Activated naive CD4-positive, alpha-beta T cell treated with anti-CD3 and anti-CD28 coated beads, Interleukin-2, amount 50 U/mL, for 72 hours (primary cell): ENCODE results near the gene GRAMD2A. TPM values are rescaled to one million over a fixed set of nuclear protein-coding genes. Genes with fewer than 3 reads are reported as not detected.

Experiments used
- ATAC-seq, 2 donors: fragments of 150-1000 bp; cut with Tn5 transposase; 2 replicates each; pipeline ENCODE4 v1.10.0; 2021; ENCODE audit warnings: mild to moderate bottlenecking in 2 of 2, moderate library complexity in 2 of 2
- DNase-seq, 2 donors: peaks; one replicate each; pipeline ENCODE4 v3.0.0; 2021 to 2022; ENCODE audit warnings: low spot score in 2 of 2
- H3K27ac Mint-ChIP-seq, 2 donors: one replicate each; pipeline ENCODE4 v1.8.0; 2022; ENCODE audit warnings: mild to moderate bottlenecking in 2 of 2, mixed read lengths in 2 of 2
- H3K36me3 Mint-ChIP-seq, 2 donors: one replicate each; pipeline ENCODE4 v1.8.0; 2022; ENCODE audit warnings: mixed read lengths in 2 of 2
- H3K9me3 Mint-ChIP-seq, 2 donors: one replicate each; pipeline ENCODE4 v1.8.0; 2022; ENCODE audit warnings: mixed read lengths in 2 of 2
- total RNA-seq, 2 donors: library from RNA; stranded (reverse); gene quantifications; one replicate each; pipeline ENCODE4 v1.2.3, GENCODE V29; 2022

Gene GRAMD2A
- total RNA-seq, 2 donors from 2014 or later = not detected

- DNase-seq = no peak
- no peak for ATAC-seq
- Mint-ChIP-seq H3K9me3 (no peaks in the 10 kb centered on the region), H3K36me3 (no peaks in the 10 kb centered on the region), H3K27ac (no peak overlapping the region)
These were observed 57.5 kb downstream of the GRAMD2A start for GRCh38 chr15:72140088-72140487.

GRCh38 chr15:72139667-72140066, 57.9 kb downstream of the GRAMD2A start:
- no peak overlapping the region for H3K27ac Mint-ChIP-seq

GRCh38 chr15:72136170-72137051, 61.2 kb downstream of the GRAMD2A start:
- Mint-ChIP-seq H3K9me3 (no peaks in the 10 kb centered on the region), H3K36me3 (no peaks in the 10 kb centered on the region), H3K27ac (no peak overlapping the region)
- no peak for ATAC-seq
- DNase-seq = no peak

More at GRCh38 chr15:72139667-72140066, 57.9 kb downstream of the GRAMD2A start:
- Mint-ChIP-seq H3K9me3 (no peaks in the 10 kb centered on the region), H3K36me3 (no peaks in the 10 kb centered on the region)
- ATAC-seq = no peak
- DNase-seq = no peak

DNA sequence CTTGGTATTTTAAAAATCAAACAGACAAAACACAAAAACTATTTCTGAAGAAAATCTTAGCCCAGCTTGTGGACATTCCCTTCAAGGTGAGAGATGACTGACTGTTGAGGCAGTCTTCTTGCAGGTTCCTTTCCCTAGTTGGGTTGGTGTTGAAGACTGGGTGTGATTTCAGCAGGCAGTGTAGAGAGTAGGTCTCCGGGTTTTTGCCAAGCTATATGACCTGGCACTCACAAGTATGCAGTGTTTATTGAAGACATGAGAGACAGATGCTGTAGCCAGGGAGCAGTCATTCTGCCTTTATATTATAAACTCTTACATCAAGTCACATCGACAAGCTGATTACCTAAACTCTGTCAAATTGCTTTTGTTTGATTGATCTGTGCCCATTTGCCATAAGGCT, 61.9 kb downstream of the GRAMD2A start:
- DNase-seq = no peak
- no peak for ATAC-seq
- no peaks in the 10 kb centered on the region for H3K36me3 Mint-ChIP-seq
- no peaks in the 10 kb centered on the region for H3K9me3 Mint-ChIP-seq
- H3K27ac Mint-ChIP-seq = no peak overlapping the region

GRCh38 chr15:72133211-72133610, 64.4 kb downstream of the GRAMD2A start:
- Mint-ChIP-seq H3K36me3 (no peaks in the 10 kb centered on the region), H3K27ac (no peak overlapping the region), H3K9me3 (no peaks in the 10 kb centered on the region)
- ATAC-seq (no peak), DNase-seq (no peak)

DNA sequence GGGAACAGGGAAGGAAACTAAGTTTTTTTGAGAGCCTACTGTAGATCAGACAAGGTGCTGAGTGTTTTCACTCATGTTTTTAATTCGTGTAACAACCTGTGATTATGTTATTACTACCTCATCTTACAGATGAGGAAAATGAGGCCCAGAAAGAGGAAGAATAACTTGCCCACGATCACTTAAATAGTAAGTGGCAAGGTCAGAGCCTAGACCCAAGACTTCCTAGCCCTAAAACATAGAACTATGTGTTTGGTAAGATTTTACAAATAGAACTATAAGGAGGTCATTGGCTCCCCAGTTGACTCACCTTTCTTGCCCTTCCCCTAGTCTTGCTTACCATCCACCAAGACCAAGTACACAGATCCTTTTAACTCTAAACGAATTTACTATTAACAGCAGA, 65.7 kb downstream of the GRAMD2A start:
- Mint-ChIP-seq H3K27ac (no peak overlapping the region), H3K36me3 (no peaks in the 10 kb centered on the region), H3K9me3 (no peaks in the 10 kb centered on the region)
- ATAC-seq (no peak), DNase-seq (no peak)

GRCh38 chr15:72130272-72130671, 67.3 kb downstream of the GRAMD2A start:
- no peak overlapping the region for H3K27ac Mint-ChIP-seq
- DNase-seq (no peak), ATAC-seq (no peak)
- H3K36me3 Mint-ChIP-seq = no peaks in the 10 kb centered on the region
- no peaks in the 10 kb centered on the region for H3K9me3 Mint-ChIP-seq

- Mint-ChIP-seq H3K36me3 (no peaks in the 10 kb centered on the region), H3K27ac (no peak overlapping the region), H3K9me3 (no peaks in the 10 kb centered on the region)
- DNase-seq (no peak), ATAC-seq (no peak)
These were observed 69.2 kb downstream of the GRAMD2A start for GRCh38 chr15:72128359-72128758.

GRCh38 chr15:72127724-72128322, 69.8 kb downstream of the GRAMD2A start:
- Mint-ChIP-seq H3K9me3 (no peaks in the 10 kb centered on the region), H3K27ac (peak overlapping the region in 1 of 2 donors; percentile 13), H3K36me3 (no peaks in the 10 kb centered on the region)
- DNase-seq (no peak), ATAC-seq (no peak)

GRCh38 chr15:72124218-72124617, 73.4 kb downstream of the GRAMD2A start:
- Mint-ChIP-seq H3K9me3 (no peaks in the 10 kb centered on the region), H3K27ac (no peak overlapping the region), H3K36me3 (no peaks in the 10 kb centered on the region)
- ATAC-seq = no peak
- no peak for DNase-seq

DNA sequence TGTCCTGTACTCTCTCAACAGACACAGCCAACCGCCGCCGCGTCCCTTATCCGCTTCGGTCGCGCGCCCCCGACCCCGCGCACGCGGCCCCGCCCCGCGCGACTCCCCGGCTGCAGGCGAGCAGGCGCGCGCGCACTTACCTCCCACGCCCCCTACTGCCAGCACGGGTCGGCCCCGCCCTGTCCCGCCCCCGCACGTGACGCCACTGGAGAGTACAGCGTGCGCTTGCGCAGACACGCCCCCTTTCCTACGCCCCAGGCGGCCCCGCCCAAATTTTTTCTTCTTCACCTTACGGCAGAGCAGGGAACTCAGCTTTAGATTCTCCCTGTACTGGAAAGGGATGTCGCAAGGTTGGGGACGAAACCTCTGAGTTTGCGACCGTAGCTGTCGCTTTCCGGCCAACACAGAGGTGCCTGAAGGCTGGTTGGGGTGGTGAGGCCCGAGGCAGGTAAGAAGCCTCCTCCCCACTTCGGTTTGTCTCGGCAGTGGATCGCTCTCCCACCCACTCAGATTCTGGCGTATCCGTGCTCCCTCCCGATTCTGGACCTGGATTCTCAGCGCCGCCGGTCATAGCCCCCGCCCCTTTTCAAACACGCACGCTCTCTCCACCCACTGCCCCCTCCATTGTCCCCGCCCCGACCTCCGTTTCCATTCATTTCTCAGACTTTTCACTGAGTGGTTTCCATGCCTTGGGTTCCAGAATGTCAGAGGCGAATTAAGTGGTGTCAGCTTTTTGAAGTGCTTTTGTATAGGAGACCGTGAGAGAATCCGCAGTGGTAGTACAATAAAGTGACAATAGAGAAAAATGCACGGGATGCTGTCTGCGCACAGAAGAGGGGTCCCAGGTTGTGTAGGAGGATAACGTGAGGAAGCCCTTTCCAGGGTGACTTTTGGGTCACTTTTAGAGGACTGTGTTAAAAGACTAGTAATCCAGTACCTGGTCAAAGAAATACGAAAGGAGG, 79.3 kb downstream of the GRAMD2A start, which contains the start of the genes MYO9A and SENP8:
Gene MYO9A (minus strand): TSS at position 134 of the 962 bp plus-strand sequence. CDS start 71,587 bp downstream, outside the sequence.
Gene SENP8 (plus strand): TSS at position 387 of the 962 bp plus-strand sequence. CDS start 21,221 bp downstream, outside the sequence.
- Mint-ChIP-seq H3K36me3 (peaks cover 4 to 13% of the 10 kb centered on the region in 2 donors), H3K27ac (peak within 1 kb of the TSS; percentile 94 to 98), H3K9me3 (no peaks in the 10 kb centered on the region)
- ATAC-seq (peak; percentile 72 to 76), DNase-seq (peak; percentile 95 to 96)

DNA sequence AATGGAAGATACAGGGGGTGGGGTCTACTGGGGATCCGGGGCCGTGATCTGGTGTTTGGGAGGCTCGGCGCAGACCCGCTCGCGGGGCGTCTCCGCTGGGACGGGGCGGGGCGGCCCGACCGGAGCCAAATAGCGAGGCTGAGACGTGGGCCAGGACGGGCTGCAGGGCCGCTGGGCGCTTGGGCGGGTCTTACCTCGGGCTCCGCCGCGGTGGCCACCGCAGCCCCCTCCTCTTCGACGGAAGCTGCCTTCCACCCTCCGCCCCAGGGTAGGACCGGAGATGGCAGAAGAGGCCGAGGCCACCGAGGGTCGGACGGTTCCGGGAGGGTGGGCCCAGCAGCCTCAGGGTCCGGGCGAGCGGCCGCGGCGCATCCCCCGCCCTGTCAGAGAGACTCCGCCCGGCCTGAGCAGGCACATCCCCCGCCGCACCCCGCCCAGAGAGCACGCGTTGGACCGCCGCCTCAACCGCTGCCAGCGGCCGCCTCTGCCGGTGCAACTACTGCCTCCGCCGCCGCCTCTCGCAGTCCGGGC, 80.0 kb downstream of the GRAMD2A start:
- H3K36me3 Mint-ChIP-seq = peaks cover 4 to 13% of the 10 kb centered on the region in 2 donors
- H3K27ac Mint-ChIP-seq = peak overlapping the region; percentile 94
- ATAC-seq = peak; percentile 72 to 79
- DNase-seq = peak in 1 of 2 donors; percentile 82
- H3K9me3 Mint-ChIP-seq = no peaks in the 10 kb centered on the region

GRCh38 chr15:72116731-72117485, 80.7 kb downstream of the GRAMD2A start:
- ATAC-seq = peak in 1 of 2 donors; percentile 4
- Mint-ChIP-seq H3K9me3 (no peaks in the 10 kb centered on the region), H3K27ac (peak overlapping the region; percentile 94), H3K36me3 (peaks cover 4 to 13% of the 10 kb centered on the region in 2 donors)
- DNase-seq = no peak

GRCh38 chr15:72113347-72114031, 84.1 kb downstream of the GRAMD2A start:
- Mint-ChIP-seq H3K9me3 (no peaks in the 10 kb centered on the region), H3K27ac (no peak overlapping the region), H3K36me3 (peaks cover under 1 to 8% of the 10 kb centered on the region in 2 donors)
- ATAC-seq (no peak), DNase-seq (no peak)

DNA sequence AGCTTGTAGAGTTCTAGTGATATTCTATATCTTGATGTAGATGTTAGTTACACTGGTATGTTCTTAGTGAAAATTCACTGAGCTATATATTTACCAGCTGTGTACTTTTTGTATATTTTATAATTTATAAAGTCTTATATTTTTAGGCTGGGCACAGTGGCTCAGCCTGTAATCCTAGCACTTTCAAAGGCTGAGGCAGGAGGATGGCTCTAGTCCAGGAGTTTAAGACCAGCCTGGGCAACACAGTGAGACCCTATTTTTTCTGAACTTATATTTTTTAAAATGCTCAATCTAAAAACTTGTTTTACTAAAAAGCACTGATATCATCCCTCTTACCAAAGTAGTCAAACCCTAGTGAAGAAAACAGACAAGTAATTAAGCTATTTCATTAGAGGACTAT, 84.8 kb downstream of the GRAMD2A start:
- Mint-ChIP-seq H3K36me3 (peaks cover 0 to 7% of the 10 kb centered on the region in 2 donors), H3K9me3 (no peaks in the 10 kb centered on the region), H3K27ac (no peak overlapping the region)
- ATAC-seq (no peak), DNase-seq (no peak)
